ENCODE data around the gene FOXJ3. TPM values are rescaled to one million over a fixed set of nuclear protein-coding genes. Genes with fewer than 3 reads are reported as not detected.

The FOXJ3 gene
- total RNA-seq, 2 donors from 2014 or later = 39.9 to 44.8 TPM

DNA sequence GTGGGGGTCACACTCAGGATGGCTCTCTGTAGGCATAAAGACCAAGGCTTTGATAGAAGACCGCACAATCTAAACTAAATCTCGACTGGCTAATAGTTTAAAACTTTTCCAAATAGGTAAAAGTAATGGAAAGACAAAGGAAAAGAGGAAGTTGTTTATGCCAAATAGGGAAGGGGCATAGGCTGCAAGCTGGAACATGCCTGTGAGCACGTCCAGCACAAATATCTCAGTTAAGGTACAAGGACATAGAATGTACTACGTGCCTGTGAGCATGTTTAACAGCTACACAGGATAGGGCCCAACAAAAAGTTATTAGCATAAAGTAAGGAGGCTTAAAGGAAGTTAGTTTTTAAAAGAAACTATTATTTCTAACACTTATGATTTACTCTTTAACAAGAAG lies 142.9 kb downstream of the FOXJ3 start:
- Histone ChIP-seq H3K4me3 (no peak overlapping the region), H3K9me3 (no peaks in the 10 kb centered on the region), H3K36me3 (no peaks in the 10 kb centered on the region), H3K27ac (no peak overlapping the region), H3K9ac (ENCODE audit: low read depth in 2 of 2, low read length in 2 of 2) (no peak overlapping the region), H3K27me3 (no peaks in the 10 kb centered on the region), H3K4me1 (no peaks in the 10 kb centered on the region)
- no peak for DNase-seq
- TF ChIP-seq, protein P1, sequence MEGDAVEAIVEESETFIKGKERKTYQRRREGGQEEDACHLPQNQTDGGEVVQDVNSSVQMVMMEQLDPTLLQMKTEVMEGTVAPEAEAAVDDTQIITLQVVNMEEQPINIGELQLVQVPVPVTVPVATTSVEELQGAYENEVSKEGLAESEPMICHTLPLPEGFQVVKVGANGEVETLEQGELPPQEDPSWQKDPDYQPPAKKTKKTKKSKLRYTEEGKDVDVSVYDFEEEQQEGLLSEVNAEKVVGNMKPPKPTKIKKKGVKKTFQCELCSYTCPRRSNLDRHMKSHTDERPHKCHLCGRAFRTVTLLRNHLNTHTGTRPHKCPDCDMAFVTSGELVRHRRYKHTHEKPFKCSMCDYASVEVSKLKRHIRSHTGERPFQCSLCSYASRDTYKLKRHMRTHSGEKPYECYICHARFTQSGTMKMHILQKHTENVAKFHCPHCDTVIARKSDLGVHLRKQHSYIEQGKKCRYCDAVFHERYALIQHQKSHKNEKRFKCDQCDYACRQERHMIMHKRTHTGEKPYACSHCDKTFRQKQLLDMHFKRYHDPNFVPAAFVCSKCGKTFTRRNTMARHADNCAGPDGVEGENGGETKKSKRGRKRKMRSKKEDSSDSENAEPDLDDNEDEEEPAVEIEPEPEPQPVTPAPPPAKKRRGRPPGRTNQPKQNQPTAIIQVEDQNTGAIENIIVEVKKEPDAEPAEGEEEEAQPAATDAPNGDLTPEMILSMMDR (IDR thresholded peaks at IDR 0.05) = no peak
- intact Hi-C loops (cut with DNase I) = no loop called here

DNA sequence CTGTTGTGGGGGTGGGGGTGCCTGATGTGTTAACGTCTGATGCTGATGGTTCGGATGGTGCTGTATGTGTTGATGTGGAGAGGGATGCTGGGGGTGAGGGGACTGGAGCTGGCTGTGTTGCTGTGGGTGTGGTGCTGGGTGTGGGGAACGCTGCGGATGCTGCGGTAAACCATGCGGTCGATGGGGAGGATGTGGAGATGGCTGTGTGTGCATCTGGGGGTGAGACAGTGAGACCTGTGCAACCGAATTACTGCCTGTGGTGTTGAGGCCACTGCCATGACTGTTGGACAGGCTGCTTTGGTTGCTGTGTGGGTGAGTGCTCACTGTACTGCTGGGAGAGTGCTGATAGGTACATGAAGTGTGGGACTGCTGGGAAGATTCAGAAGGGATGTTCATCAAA lies 143.7 kb downstream of the FOXJ3 start:
- no peaks in the 10 kb centered on the region for H3K27me3 ChIP-seq
- DNase-seq = no peak
- H3K4me3 ChIP-seq = no peak overlapping the region
- H3K9me3 ChIP-seq = no peaks in the 10 kb centered on the region
- TF ChIP-seq, protein P1 (IDR thresholded peaks at IDR 0.05) = no peak
- no peaks in the 10 kb centered on the region for H3K4me1 ChIP-seq
- H3K36me3 ChIP-seq = no peaks in the 10 kb centered on the region
- H3K9ac ChIP-seq (ENCODE audit: low read depth in 2 of 2, low read length in 2 of 2) = no peak overlapping the region
- intact Hi-C loops (cut with DNase I) = no loop called here
- no peak overlapping the region for H3K27ac ChIP-seq

DNA sequence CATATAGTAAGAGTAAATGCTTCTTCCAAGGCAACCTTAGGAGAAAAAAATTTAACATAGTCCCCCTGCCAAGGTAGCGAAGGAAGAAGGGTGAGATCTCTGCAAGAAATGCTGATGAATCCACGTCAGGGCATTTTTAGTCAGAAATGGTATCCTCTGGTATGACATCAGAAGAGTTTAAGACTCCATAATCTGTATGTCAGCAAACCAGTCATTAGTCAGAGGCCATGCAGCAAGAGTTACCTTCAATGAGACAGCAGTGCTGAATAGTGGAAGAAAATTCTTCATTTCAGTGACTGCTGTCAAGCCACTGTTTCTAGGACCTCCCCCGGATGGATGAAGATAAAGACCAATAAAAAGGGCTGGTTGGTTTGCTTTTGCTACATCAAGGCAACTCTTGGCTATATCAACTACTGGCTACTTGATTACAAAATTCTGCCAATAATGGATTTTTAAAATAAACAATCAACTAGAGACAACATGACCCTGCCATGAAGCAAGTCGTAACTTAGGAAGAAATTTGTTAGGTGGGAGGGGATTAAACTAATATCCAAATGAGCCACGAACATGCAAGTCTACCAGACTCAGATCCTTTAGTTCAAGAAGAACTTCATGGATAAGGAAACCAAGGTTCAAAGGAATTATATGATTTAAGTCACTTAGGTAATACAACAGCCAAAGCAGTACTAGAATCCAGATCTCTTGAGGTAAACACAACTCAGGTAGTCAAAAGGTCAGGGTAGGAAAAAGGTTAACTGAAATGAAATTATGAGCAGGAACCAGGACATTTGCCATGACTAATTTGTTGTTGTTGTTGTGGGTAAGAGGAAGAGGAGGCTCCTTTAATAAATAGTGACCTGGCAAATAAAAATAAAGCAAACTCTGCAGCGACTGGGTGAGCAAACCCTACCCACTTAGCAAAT lies 144.8 kb downstream of the FOXJ3 start:
- H3K4me1 ChIP-seq = no peaks in the 10 kb centered on the region
- H3K9me3 ChIP-seq = no peaks in the 10 kb centered on the region
- no peak overlapping the region for H3K4me3 ChIP-seq
- TF ChIP-seq, protein P1 (IDR thresholded peaks at IDR 0.05) = no peak
- no peak for DNase-seq
- H3K27me3 ChIP-seq = no peaks in the 10 kb centered on the region
- no peaks in the 10 kb centered on the region for H3K36me3 ChIP-seq
- H3K9ac ChIP-seq (ENCODE audit: low read depth in 2 of 2, low read length in 2 of 2) = no peak overlapping the region
- intact Hi-C loops (cut with DNase I) = loop anchor here (10.0 kb wide), 1 partner anchor 145 kb away; the partner anchor contains the start of gene FOXJ3
- H3K27ac ChIP-seq = no peak overlapping the region

DNA sequence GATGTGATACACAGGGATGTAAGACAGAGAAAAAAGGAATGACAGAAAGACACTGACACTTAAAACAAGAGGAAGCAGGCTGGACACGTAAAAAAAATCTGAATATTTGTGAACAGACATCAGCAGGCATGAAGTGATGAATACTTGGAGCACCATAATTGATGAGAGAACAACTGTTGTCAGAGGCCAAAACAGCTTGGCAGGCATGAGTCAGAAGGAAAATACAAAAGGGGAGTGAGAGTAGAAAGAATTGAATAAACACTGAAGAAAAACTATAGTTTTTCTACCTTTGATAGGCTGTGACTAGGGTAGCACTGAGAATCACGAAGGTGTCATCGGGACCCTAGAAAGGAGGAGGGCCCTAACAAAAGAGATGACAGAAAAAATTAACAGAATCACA lies 148.9 kb downstream of the FOXJ3 start:
- DNase-seq = no peak
- intact Hi-C loops (cut with DNase I) = loop anchor here (10.0 kb wide), 1 partner anchor 149 kb away; the partner anchor contains the start of gene FOXJ3
- no peak overlapping the region for H3K9ac ChIP-seq (ENCODE audit: low read depth in 2 of 2, low read length in 2 of 2)
- no peaks in the 10 kb centered on the region for H3K27me3 ChIP-seq
- TF ChIP-seq, protein P1 (IDR thresholded peaks at IDR 0.05) = no peak
- no peak overlapping the region for H3K4me3 ChIP-seq
- no peaks in the 10 kb centered on the region for H3K9me3 ChIP-seq
- H3K4me1 ChIP-seq = no peaks in the 10 kb centered on the region
- H3K36me3 ChIP-seq = no peaks in the 10 kb centered on the region
- no peak overlapping the region for H3K27ac ChIP-seq

DNA sequence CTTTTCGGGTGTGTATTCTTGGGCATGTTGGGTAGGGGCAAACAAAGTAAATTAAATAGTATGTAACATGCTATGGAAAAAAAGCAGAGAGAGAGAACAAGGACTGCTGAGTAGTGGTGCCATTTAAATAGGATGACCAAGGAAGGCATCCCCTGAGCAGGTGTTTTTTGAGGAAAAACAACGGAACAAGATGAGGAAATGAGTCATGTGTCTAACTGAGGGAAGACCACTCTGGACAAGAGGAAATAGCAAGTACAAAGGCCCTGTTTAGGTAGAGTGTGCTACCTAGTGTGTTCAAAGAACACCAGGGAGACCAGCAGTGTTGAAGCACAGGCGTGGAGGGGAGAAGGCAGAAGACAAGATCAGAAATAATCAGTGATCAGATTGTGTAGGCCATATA lies 150.4 kb downstream of the FOXJ3 start:
- intact Hi-C loops (cut with DNase I) = loop anchor here (10.0 kb wide), 1 partner anchor 150 kb away; the partner anchor contains the start of gene FOXJ3
- TF ChIP-seq, protein P1 (IDR thresholded peaks at IDR 0.05) = no peak
- no peaks in the 10 kb centered on the region for H3K27me3 ChIP-seq
- H3K9me3 ChIP-seq = no peaks in the 10 kb centered on the region
- H3K36me3 ChIP-seq = no peaks in the 10 kb centered on the region
- H3K27ac ChIP-seq = no peak overlapping the region
- no peak overlapping the region for H3K9ac ChIP-seq (ENCODE audit: low read depth in 2 of 2, low read length in 2 of 2)
- DNase-seq = no peak
- H3K4me3 ChIP-seq = no peak overlapping the region
- no peaks in the 10 kb centered on the region for H3K4me1 ChIP-seq
